GM12878 (cell line): ENCODE measurements around the gene USP10. TPM values are rescaled to one million over a fixed set of nuclear protein-coding genes. Genes with fewer than 3 reads are reported as not detected.

Source experiments
- polyA plus RNA-seq, 11 experiments: library from polyadenylated mRNA; depleted of rRNA in 4 of 11; unstranded in 6 of 11; stranded (reverse) in 5 of 11; fragments of >200 nt; fragmentation: Nextera tagmentation in 4 of 11; fragmentation: Illumina TruSeq in 1 of 11; extraction: Ambion mirVana in 4 of 11; extraction: Trizol in 1 of 11; gene quantifications; 1 replicate in 1 of 11; 2 replicates in 10 of 11; pipeline versions ENCODE4 v1.2.1 to v1.2.3, GENCODE V29; 2011 to 2016; ENCODE audit warnings: inconsistent platforms in 2 of 11, missing spikeins in 2 of 11, low read depth in 1 of 11
- total RNA-seq, 4 experiments: library from RNA; depleted of rRNA in 3 of 4; stranded (reverse); fragments of >200 nt in 3 of 4; fragmentation: Illumina TruSeq in 1 of 4; extraction: Trizol in 1 of 4; gene quantifications; 2 replicates each; pipeline versions ENCODE4 v1.2.1 to v1.2.3, GENCODE V29; 2013 to 2021

The USP10 gene
- total and polyA plus RNA-seq, 10 of the 15 experiments (the other 5 are each of a cell fraction or from before 2014, with no cell fraction given), result 46.1 to 160 (median 105) TPM

Other genes with a start within 250 kb of the USP10 start
- 6.2 and 6.8 TPM in 2 replicates for gene MEAK7, start 195.3 kb upstream of the USP10 start, total RNA-seq (2014; rRNA removed)
- gene MEAK7, start 195.3 kb upstream of the USP10 start, total RNA-seq (2014; rRNA removed; fragmentation: Illumina TruSeq; extraction: Trizol), result 5.5 TPM in 2 replicates
- gene MEAK7, start 195.3 kb upstream of the USP10 start, total RNA-seq (2021), result 8.5 and 9.2 TPM in 2 replicates
- gene MEAK7, start 195.3 kb upstream of the USP10 start, polyA plus RNA-seq (2011; rRNA removed), result 10.7 and 10.9 TPM in 2 replicates
- gene MEAK7, start 195.3 kb upstream of the USP10 start, polyA plus RNA-seq (2014; fragmentation: Illumina TruSeq; extraction: Trizol), result 4.4 and 6.7 TPM in 2 replicates
- gene MEAK7, start 195.3 kb upstream of the USP10 start, polyA plus RNA-seq (2014; fragmentation: Nextera tagmentation; extraction: Ambion mirVana), result 1 to 10 TPM; 1.4 to 1.5 TPM
- 5.6 and 5.9 TPM in 2 replicates for gene MEAK7, start 195.3 kb upstream of the USP10 start, polyA plus RNA-seq (2014; rRNA removed)
- gene MEAK7, start 195.3 kb upstream of the USP10 start, polyA plus RNA-seq (2016; fragmentation: Nextera tagmentation; extraction: Ambion mirVana), result 10 to 100 TPM; 11.0 to 11.9 TPM
- gene COTL1, start 81.9 kb upstream of the USP10 start, total RNA-seq (2014; rRNA removed), result 417 and 464 TPM in 2 replicates
- gene COTL1, start 81.9 kb upstream of the USP10 start, total RNA-seq (2014; rRNA removed; fragmentation: Illumina TruSeq; extraction: Trizol), result 241 and 279 TPM in 2 replicates
- gene COTL1, start 81.9 kb upstream of the USP10 start, total RNA-seq (2021), result 675 and 688 TPM in 2 replicates
- 136 and 205 TPM in 2 replicates for gene COTL1, start 81.9 kb upstream of the USP10 start, polyA plus RNA-seq (2011; rRNA removed)
- 257 and 493 TPM in 2 replicates for gene COTL1, start 81.9 kb upstream of the USP10 start, polyA plus RNA-seq (2014; fragmentation: Illumina TruSeq; extraction: Trizol)
- gene COTL1, start 81.9 kb upstream of the USP10 start, polyA plus RNA-seq (2014; fragmentation: Nextera tagmentation; extraction: Ambion mirVana), result 100 to 1,000 TPM; 140 to 235 TPM
- gene COTL1, start 81.9 kb upstream of the USP10 start, polyA plus RNA-seq (2014; rRNA removed), result 382 and 423 TPM in 2 replicates
- gene COTL1, start 81.9 kb upstream of the USP10 start, polyA plus RNA-seq (2016; fragmentation: Nextera tagmentation; extraction: Ambion mirVana), result 100 to 1,000 TPM; 146 to 894 TPM
- gene KLHL36, start 51.5 kb upstream of the USP10 start, total RNA-seq (2014; rRNA removed), result 36.4 and 38.2 TPM in 2 replicates
- 16.2 and 16.7 TPM in 2 replicates for gene KLHL36, start 51.5 kb upstream of the USP10 start, total RNA-seq (2014; rRNA removed; fragmentation: Illumina TruSeq; extraction: Trizol)
- gene KLHL36, start 51.5 kb upstream of the USP10 start, total RNA-seq (2021), result 45.3 and 45.4 TPM in 2 replicates
- gene KLHL36, start 51.5 kb upstream of the USP10 start, polyA plus RNA-seq (2011; rRNA removed), result 19.6 and 26.4 TPM in 2 replicates
- gene KLHL36, start 51.5 kb upstream of the USP10 start, polyA plus RNA-seq (2014; fragmentation: Illumina TruSeq; extraction: Trizol), result 14.1 and 14.3 TPM in 2 replicates
- gene KLHL36, start 51.5 kb upstream of the USP10 start, polyA plus RNA-seq (2014; fragmentation: Nextera tagmentation; extraction: Ambion mirVana), result 1 to 10 TPM; 2.6 to 2.7 TPM
- gene KLHL36, start 51.5 kb upstream of the USP10 start, polyA plus RNA-seq (2014; rRNA removed), result 35.0 and 37.5 TPM in 2 replicates
- 10 to 100 TPM; 12.9 to 16.8 TPM for gene KLHL36, start 51.5 kb upstream of the USP10 start, polyA plus RNA-seq (2016; fragmentation: Nextera tagmentation; extraction: Ambion mirVana)
- gene CRISPLD2, start 120.0 kb downstream of the USP10 start, total RNA-seq (2014; rRNA removed), result not detected in 2 replicates
- 0.04 TPM in 1 of 2 replicates, not detected in the other for gene CRISPLD2, start 120.0 kb downstream of the USP10 start, total RNA-seq (2014; rRNA removed; fragmentation: Illumina TruSeq; extraction: Trizol)
- gene CRISPLD2, start 120.0 kb downstream of the USP10 start, total RNA-seq (2021), result 0.08 and 0.21 TPM in 2 replicates
- 0.09 and 0.30 TPM in 2 replicates for gene CRISPLD2, start 120.0 kb downstream of the USP10 start, polyA plus RNA-seq (2011; rRNA removed)
- gene CRISPLD2, start 120.0 kb downstream of the USP10 start, polyA plus RNA-seq (2014; fragmentation: Illumina TruSeq; extraction: Trizol), result 0.03 TPM in 1 of 2 replicates, not detected in the other
- gene CRISPLD2, start 120.0 kb downstream of the USP10 start, polyA plus RNA-seq (2014; fragmentation: Nextera tagmentation; extraction: Ambion mirVana), result not detected
- 0.05 and 0.20 TPM in 2 replicates for gene CRISPLD2, start 120.0 kb downstream of the USP10 start, polyA plus RNA-seq (2014; rRNA removed)
- not detected for gene CRISPLD2, start 120.0 kb downstream of the USP10 start, polyA plus RNA-seq (2016; fragmentation: Nextera tagmentation; extraction: Ambion mirVana)